Activated T-cell treated with anti-CD3 and anti-CD28 coated beads, Interleukin-2, amount 50 U/mL, for 72 hours (primary cell): Measurements from ENCODE around the gene PID1. TPM values are rescaled to one million over a fixed set of nuclear protein-coding genes. Genes with fewer than 3 reads are reported as not detected.

Source experiments
- ATAC-seq, 2 donors: fragments of 150-1000 bp; cut with Tn5 transposase; replicated peaks in 1 of 2; 2 replicates each; pipeline ENCODE4 v1.10.0; 2021; ENCODE audit warnings: moderate library complexity in 2 of 2, mild to moderate bottlenecking in 1 of 2
- DNase-seq, 2 donors: peaks; one replicate each; pipeline ENCODE4 v3.0.0; 2021 to 2022; ENCODE audit warnings: mixed read lengths in 1 of 2
- H3K27ac Mint-ChIP-seq: one replicate; pipeline ENCODE4 v1.8.0; 2022; ENCODE audit warnings: mild to moderate bottlenecking, moderate library complexity, mixed read lengths
- H3K27me3 Mint-ChIP-seq: one replicate; pipeline ENCODE4 v1.8.0; 2022; ENCODE audit warnings: low read depth, mixed read lengths
- H3K36me3 Mint-ChIP-seq, 2 donors: one replicate each; pipeline ENCODE4 v1.8.0; 2022; ENCODE audit warnings: mixed read lengths in 2 of 2, mild to moderate bottlenecking in 1 of 2; ENCODE audit not compliant: insufficient read depth in 2 of 2
- H3K4me1 Mint-ChIP-seq: one replicate; pipeline ENCODE4 v1.8.0; 2022; ENCODE audit warnings: low read depth, mixed read lengths
- H3K4me3 Mint-ChIP-seq, 2 donors: one replicate each; pipeline ENCODE4 v1.8.0; 2022; ENCODE audit warnings: mild to moderate bottlenecking in 2 of 2, mixed read lengths in 2 of 2, moderate library complexity in 2 of 2
- H3K9me3 Mint-ChIP-seq, 2 donors: one replicate each; pipeline ENCODE4 v1.8.0; 2022; ENCODE audit warnings: mixed read lengths in 2 of 2
- total RNA-seq, 2 donors: library from RNA; stranded (reverse); gene quantifications; one replicate each; pipeline ENCODE4 v1.2.3, GENCODE V29; 2022

PID1 gene
- total RNA-seq, 2 donors from 2014 or later, result not detected

DNA sequence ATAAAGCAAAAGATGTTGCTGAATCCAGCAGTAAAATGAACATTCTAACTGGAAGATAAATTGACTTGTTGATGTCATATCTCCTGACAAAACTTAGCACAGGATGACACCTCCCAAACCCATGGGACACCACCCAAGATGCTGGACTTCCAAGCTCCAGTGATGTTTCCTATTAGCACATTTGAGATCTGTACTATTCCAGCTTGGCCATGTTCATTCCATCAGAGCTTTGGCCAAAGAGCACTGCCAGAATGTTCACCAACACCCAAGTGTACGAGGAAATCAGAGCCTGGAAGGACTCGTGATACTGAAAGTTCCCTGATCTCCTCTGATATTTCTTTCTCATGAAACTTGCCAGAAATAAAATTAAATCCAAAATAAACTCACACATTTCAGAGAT is 44.7 kb downstream of the PID1 start:
- H3K36me3 Mint-ChIP-seq, result no peaks in the 10 kb centered on the region
- no peaks in the 10 kb centered on the region for H3K27me3 Mint-ChIP-seq
- H3K4me3 Mint-ChIP-seq, result no peak overlapping the region
- H3K9me3 Mint-ChIP-seq, result peaks cover 4 to 6% of the 10 kb centered on the region in 2 donors
- H3K27ac Mint-ChIP-seq, result no peak overlapping the region
- no peaks in the 10 kb centered on the region for H3K4me1 Mint-ChIP-seq
- ATAC-seq (no peak), DNase-seq (no peak)

DNA sequence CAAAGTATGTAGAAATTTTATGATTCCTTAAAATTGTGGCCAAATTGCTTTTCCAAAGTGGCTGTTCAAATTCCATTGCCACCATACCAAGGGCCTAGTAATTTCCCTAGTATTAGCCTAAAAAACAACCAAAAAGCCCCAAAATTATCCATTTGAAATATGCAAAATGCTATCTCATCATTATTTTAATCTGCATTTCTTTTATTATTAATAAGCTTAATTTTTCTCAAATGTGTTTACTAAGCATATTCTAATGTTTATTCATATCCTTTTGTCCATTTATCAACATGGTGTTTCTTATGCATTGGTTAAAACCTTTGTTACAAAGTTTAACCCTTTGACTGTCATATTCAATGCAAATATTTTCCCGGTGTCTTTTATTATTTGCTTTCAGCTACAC is 48.0 kb downstream of the PID1 start:
- Mint-ChIP-seq H3K36me3 (no peaks in the 10 kb centered on the region), H3K27ac (no peak overlapping the region)

DNA sequence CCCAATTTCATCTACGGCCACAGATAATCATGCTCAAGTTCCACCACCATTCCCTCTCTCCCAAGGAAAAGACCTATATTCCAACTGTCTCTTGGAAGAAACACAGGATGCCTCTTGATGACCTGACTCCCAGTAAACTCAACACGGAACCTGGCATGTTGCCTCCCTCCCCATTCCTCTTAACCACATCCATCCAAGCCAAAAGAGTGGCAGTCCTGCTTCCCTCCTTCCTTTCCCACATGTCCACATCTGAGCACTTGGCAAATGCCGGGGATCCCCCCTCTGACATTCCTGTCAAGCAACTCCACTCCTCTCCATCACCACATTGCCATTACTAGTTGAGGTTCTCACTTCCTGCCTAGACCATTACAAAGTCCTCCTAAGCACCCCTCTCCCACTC is 49.4 kb downstream of the PID1 start:
- no peak overlapping the region for H3K27ac Mint-ChIP-seq
- peaks cover 9 to 14% of the 10 kb centered on the region in 2 donors for H3K9me3 Mint-ChIP-seq
- ATAC-seq (no peak), DNase-seq (no peak)
- no peaks in the 10 kb centered on the region for H3K36me3 Mint-ChIP-seq
- H3K27me3 Mint-ChIP-seq, result no peaks in the 10 kb centered on the region
- H3K4me3 Mint-ChIP-seq, result no peak overlapping the region
- H3K4me1 Mint-ChIP-seq, result no peaks in the 10 kb centered on the region

More for the DNA sequence above, 48.0 kb downstream of the PID1 start:
- ATAC-seq (no peak), DNase-seq (no peak)
- Mint-ChIP-seq H3K4me3 (no peak overlapping the region), H3K4me1 (no peaks in the 10 kb centered on the region), H3K9me3 (peaks cover 9 to 14% of the 10 kb centered on the region in 2 donors), H3K27me3 (no peaks in the 10 kb centered on the region)

DNA sequence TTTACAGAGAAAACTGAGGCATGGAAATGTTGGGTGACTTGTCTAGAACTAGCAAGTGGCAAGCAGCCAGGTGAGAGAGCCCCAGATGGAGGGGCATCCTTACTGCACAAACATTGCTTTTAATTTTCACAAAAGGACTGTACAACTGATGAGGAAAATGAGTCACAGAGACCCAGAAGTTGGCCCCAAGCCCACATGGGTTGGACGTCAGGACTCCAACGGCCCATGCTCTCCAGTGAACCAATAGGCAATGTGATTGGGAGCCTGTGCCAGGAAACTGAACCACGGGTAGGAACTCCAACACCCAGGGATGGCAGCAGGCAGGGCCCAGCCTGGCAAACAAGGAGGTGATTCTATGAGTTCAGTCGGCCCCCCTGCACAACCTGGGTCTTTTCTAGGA is 50.8 kb downstream of the PID1 start:
- Mint-ChIP-seq H3K27me3 (no peaks in the 10 kb centered on the region), H3K27ac (no peak overlapping the region), H3K4me3 (no peak overlapping the region), H3K4me1 (no peaks in the 10 kb centered on the region), H3K9me3 (peaks cover 9 to 14% of the 10 kb centered on the region in 2 donors), H3K36me3 (no peaks in the 10 kb centered on the region)
- DNase-seq (no peak), ATAC-seq (no peak)

DNA sequence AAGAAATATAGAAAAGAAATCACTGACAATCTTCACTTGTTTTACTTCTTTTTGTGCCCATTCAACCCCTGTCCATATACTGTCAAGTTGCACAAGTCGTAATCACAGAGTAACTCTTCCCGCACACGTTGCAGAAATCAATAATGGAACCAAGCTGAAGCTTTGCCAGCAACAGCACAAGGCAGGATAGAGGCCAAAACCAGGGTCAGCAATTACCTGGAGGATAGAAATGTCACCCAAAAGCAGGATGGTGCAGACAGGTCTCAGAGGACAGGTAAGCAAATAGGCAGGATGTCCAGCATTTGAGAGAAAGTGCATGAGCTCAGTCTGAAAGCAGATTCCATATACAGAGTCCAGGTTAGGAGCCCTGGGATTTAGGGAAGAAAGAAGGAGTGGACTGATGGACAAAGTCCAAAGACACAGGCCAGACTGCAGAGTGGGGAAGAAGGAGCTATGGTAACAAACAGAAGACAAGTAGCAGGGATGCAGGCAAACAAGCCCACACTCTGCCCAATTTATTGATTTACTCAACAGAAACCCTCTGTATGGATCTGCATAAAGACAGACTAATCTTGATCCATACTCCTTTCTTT is 52.7 kb downstream of the PID1 start:
- no peaks in the 10 kb centered on the region for H3K36me3 Mint-ChIP-seq
- H3K4me1 Mint-ChIP-seq, result no peaks in the 10 kb centered on the region
- no peaks in the 10 kb centered on the region for H3K27me3 Mint-ChIP-seq
- ATAC-seq (no peak), DNase-seq (no peak)
- peaks cover 9 to 16% of the 10 kb centered on the region in 2 donors for H3K9me3 Mint-ChIP-seq
- no peak overlapping the region for H3K4me3 Mint-ChIP-seq
- no peak overlapping the region for H3K27ac Mint-ChIP-seq

DNA sequence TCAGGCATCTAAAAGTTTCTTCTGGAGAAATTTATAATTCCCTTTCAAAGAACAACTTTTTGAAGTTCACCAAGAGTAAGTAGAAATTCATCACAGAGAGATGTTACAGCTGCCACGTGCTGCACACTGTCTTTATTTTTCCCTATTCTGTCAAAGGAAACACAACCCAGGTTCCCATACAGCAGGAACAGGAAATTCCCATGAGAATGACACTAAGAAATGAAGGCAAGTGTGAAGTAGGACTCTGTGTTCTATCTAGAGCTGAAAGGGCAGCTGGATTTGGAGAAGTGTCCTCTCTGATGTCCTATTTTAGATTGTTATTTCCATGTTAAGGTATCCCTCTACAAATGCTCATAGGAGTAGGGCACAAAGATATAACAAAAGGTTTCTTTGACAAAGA is 58.8 kb downstream of the PID1 start:
- Mint-ChIP-seq H3K27ac (no peak overlapping the region), H3K9me3 (peaks cover 1 to 2% of the 10 kb centered on the region in 2 donors), H3K4me3 (no peak overlapping the region), H3K27me3 (no peaks in the 10 kb centered on the region), H3K4me1 (no peaks in the 10 kb centered on the region), H3K36me3 (no peaks in the 10 kb centered on the region)
- DNase-seq (no peak), ATAC-seq (no peak)

DNA sequence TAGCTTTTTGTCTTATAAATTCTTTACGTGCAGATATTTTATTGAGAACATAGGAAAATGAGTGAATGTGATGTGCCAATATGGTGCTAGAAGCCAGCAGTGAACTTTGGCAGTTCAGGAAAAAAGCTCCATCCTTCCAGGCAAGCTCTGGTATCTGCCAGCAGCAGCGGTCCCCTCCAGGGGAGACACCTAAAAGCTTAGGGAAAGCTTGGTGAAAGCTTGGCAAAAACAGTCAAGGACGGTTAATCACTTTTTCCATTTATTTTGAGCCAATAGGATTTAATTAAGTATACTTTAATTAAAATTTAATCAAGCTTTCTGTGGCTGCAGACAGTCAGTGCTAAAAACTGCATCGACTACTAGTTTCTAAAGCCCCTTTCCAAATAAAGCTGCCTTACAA is 60.4 kb downstream of the PID1 start:
- no peak overlapping the region for H3K27ac Mint-ChIP-seq
- no peak for ATAC-seq
- peaks cover 1 to 2% of the 10 kb centered on the region in 2 donors for H3K9me3 Mint-ChIP-seq
- H3K4me3 Mint-ChIP-seq, result no peak overlapping the region
- H3K4me1 Mint-ChIP-seq, result no peaks in the 10 kb centered on the region
- no peaks in the 10 kb centered on the region for H3K27me3 Mint-ChIP-seq
- no peak for DNase-seq
- no peaks in the 10 kb centered on the region for H3K36me3 Mint-ChIP-seq

DNA sequence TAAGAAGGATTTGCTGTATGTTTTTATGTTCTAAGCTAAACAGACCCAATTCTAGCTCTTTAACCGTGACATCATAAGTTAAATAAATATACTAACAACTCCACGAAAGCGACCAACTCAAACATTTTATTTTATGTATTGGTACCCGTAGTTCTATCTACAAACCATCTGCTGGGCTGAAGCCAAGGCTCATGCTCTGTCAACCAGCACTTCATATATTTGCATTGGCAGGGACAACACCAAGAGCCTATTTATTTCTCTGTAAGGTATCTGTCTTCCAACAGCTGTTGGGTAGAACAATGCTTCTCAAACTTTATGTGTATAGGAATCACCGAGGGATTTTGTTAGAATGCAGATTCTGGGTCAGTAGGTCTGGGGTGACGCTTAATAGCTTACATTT is 64.5 kb downstream of the PID1 start:
- no peaks in the 10 kb centered on the region for H3K4me1 Mint-ChIP-seq
- H3K4me3 Mint-ChIP-seq, result no peak overlapping the region
- DNase-seq, result no peak
- no peak for ATAC-seq
- H3K36me3 Mint-ChIP-seq, result no peaks in the 10 kb centered on the region
- H3K9me3 Mint-ChIP-seq, result peaks cover 0 to 2% of the 10 kb centered on the region in 2 donors
- H3K27ac Mint-ChIP-seq, result no peak overlapping the region
- no peaks in the 10 kb centered on the region for H3K27me3 Mint-ChIP-seq

DNA sequence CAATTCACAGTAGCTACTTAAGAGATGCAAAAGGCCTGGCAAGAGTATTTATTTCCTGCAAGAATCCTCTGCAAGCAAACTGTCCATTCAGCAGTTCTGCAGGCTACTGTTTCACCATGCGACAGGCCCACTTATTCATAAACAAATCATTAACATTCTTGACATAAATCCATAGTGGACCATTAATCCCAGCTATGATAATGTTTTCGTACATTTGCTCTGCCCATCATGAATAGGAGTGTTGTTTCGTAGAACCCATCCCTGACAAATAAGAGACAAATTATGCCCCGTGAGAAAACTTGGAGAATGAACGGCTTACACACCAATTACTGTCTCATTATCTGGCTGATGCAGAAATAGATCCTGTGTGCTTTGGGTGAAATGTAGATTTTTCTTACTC is 65.4 kb downstream of the PID1 start:
- ATAC-seq, result no peak
- Mint-ChIP-seq H3K4me1 (no peaks in the 10 kb centered on the region), H3K27ac (no peak overlapping the region), H3K27me3 (no peaks in the 10 kb centered on the region), H3K4me3 (no peak overlapping the region), H3K9me3 (peaks cover 2 to 4% of the 10 kb centered on the region in 2 donors), H3K36me3 (no peaks in the 10 kb centered on the region)
- DNase-seq, result no peak

DNA sequence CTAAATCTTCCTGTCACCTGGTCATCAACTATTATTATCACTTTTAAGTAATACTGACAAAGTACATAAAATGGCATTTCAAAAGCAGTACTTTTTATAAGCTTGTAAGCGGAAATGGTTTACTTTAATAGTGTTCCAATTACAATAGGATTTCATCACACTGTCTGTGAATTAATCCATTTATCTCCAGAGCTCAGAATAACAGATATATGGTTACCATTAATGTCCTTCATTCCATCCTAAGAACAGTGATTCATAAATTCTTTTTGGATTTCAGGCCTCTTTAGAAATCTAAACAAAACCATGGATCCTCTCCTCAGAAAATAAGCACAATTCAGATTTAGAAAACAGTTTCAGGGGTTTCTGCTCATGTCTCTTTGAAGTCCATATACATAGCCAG is 68.4 kb downstream of the PID1 start:
- Mint-ChIP-seq H3K9me3 (peaks cover 2 to 11% of the 10 kb centered on the region in 2 donors), H3K27me3 (no peaks in the 10 kb centered on the region), H3K4me1 (no peaks in the 10 kb centered on the region), H3K36me3 (no peaks in the 10 kb centered on the region), H3K27ac (no peak overlapping the region), H3K4me3 (no peak overlapping the region)
- DNase-seq, result no peak
- no peak for ATAC-seq

DNA sequence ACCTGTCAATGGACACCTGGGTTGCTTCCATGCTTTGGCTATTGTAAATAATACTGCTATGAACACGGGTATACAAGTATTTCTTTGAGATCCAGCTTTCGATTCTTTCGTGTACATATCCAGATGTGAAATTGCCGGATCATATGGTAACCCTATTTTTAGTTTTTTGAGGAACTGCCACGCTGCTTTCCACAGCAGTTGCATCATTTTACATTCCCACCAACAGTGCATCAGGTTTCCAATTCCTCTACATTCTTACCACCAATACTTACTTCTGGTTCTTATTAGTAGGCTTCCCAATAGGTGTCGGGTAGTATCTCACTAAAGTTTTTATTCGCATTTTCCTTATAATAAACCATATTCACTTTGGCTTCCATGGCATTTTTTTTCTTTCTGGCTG is 69.6 kb downstream of the PID1 start:
- no peaks in the 10 kb centered on the region for H3K27me3 Mint-ChIP-seq
- DNase-seq, result no peak
- no peak overlapping the region for H3K27ac Mint-ChIP-seq
- H3K4me3 Mint-ChIP-seq, result no peak overlapping the region
- no peaks in the 10 kb centered on the region for H3K36me3 Mint-ChIP-seq
- ATAC-seq, result no peak
- H3K9me3 Mint-ChIP-seq, result peaks cover 2 to 11% of the 10 kb centered on the region in 2 donors
- no peaks in the 10 kb centered on the region for H3K4me1 Mint-ChIP-seq

DNA sequence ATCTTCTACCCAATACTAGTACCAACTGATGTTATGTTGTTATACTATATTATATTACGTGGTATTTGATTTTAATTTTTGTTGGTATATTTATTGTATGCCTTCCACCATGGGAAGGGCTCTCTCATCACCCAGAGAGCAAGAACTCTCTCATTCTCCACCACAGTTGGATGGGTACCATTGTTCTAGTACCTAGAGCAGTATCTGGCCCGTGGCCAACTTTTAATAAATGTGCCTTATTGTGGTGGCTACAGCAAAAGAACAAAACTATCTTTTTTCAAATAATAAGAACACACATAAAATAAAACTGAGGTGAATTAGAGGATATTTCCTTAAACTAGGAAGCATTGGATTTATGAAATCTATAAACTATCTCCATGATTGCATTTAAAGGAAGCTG is 71.8 kb downstream of the PID1 start:
- Mint-ChIP-seq H3K4me1 (no peaks in the 10 kb centered on the region), H3K4me3 (no peak overlapping the region), H3K27ac (no peak overlapping the region), H3K27me3 (no peaks in the 10 kb centered on the region), H3K36me3 (no peaks in the 10 kb centered on the region), H3K9me3 (peaks cover 2 to 11% of the 10 kb centered on the region in 2 donors)
- no peak for ATAC-seq
- no peak for DNase-seq

DNA sequence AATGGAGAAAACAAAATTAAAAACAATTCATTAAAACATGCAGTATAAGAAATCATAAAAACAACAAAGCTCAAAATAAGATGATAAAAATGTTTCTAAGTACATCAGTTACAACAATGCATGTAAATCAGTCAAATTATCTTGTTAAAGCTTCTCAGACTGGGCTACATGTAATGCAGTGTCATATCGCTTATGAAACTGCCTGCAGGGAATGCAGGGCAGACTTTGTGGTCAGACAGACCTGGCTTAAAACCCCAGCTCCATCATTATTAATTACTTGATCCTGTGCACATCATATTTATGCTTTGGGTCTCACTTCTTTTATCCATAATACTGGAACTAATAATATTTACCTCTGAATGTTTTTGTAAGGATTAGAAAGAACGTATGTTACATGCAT is 74.6 kb downstream of the PID1 start:
- Mint-ChIP-seq H3K4me1 (no peaks in the 10 kb centered on the region), H3K9me3 (peaks cover 2 to 11% of the 10 kb centered on the region in 2 donors), H3K4me3 (no peak overlapping the region), H3K27ac (no peak overlapping the region), H3K36me3 (no peaks in the 10 kb centered on the region), H3K27me3 (no peaks in the 10 kb centered on the region)
- DNase-seq, result no peak
- no peak for ATAC-seq

DNA sequence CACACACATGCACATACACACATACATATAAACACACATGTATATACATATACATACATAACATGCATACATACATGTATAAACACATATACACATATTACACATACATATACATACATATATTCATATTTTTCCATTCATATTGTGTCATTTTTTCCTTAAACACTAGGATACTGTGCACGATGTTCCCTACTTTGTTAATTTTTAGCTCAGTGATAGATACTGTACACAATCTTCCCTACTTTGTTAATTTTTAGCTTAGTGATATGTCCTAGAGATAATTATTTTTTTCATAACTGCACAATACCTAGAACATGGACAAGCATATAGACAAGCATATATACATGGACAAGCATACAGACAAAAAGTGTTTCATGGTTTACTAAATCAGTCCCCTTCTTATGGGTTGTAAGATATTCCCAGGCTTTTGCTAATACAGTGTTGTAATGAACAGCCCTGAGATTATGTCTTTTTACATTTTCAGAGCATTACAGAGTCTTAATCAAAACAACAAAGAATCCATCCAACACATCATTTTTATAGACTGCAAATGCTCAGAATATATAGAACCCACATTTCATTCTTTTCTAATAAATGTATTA is 75.6 kb downstream of the PID1 start:
- ATAC-seq (no peak), DNase-seq (no peak)
- Mint-ChIP-seq H3K27me3 (no peaks in the 10 kb centered on the region), H3K36me3 (no peaks in the 10 kb centered on the region), H3K9me3 (peaks cover 2 to 6% of the 10 kb centered on the region in 2 donors), H3K4me3 (no peak overlapping the region), H3K4me1 (no peaks in the 10 kb centered on the region), H3K27ac (no peak overlapping the region)
